COR-L47 (cell line): Measurements from ENCODE around the gene SLC4A4.

ENCODE experiments used
- DNase-seq: peaks from one replicate; lab custom pipeline; 2025; lab: John Stamatoyannopoulos, UW

Gene SLC4A4

GRCh38 chr4:71338846-71339593, at the start of gene SLC4A4:
TSS of gene SLC4A4 (plus strand) at chr4:71339020.
- no peak for DNase-seq

GRCh38 chr4:71290074-71290473, 48.7 kb upstream of the SLC4A4 start:
- no peak for DNase-seq

DNA sequence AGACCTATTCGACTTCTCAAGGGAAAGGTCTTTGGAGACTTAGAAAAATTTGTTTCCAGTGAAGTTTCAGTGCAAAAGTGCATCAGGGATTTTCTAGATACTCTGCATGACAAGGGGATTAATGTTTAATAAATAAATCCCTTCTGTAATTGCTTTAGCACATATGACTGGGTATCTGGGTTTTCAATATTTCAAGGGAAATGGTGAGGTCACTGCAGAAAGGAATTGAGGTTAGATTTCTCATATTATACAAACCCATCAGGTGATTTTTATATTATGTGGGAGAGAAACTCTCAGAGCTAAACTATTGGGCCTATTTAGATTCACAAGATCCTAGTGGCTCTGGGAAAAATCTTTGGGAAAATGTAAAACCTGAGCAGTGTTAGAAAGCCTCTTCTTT, 48.3 kb upstream of the SLC4A4 start:
- DNase-seq, result no peak

- DNase-seq, result no peak
Measured at GRCh38 chr4:71292228-71292627, 46.6 kb upstream of the SLC4A4 start.

- no peak for DNase-seq
Measured at GRCh38 chr4:71293705-71294104, 45.1 kb upstream of the SLC4A4 start.

DNA sequence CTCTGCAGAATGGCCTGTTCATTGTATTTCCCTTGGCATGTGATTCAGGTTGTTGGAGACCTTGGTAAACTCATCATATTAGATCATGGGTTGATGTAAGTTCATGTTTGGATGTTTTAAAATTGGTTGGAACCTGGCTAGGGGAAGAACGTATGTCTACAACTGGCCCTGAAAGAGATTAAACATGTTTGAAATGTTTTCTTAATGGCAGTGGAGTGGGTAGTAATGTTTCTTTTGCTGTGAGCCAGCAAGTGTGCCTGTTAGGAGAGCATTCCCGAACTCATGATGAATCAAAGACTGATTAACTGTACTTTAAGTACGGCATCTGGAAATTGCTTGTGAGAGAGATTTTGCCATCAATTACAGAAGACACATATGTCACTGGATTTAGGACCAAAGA, 44.5 kb upstream of the SLC4A4 start:
- DNase-seq, result no peak

- no peak for DNase-seq
Measured at GRCh38 chr4:71296945-71297344, 41.9 kb upstream of the SLC4A4 start.

DNA sequence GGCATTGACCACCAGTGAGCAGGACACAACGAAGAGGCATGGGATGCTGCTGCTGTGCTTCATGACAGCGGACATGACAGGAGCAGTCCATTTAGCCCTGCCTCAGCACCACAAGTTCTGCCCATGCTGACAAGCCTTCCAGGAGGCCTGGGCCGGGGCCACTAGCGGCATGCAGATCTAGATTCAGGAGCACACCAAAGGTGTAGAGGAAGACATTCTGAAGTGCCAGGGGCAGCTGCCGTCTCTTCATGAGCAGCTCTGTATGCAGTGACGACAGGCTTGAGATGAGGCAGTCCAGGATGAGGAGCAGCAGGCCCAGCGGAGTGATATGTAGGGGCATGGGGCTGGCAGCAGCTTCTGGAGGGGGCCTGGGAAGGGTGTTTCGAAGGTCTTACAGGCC, 38.5 kb upstream of the SLC4A4 start:
- DNase-seq, result no peak

DNA sequence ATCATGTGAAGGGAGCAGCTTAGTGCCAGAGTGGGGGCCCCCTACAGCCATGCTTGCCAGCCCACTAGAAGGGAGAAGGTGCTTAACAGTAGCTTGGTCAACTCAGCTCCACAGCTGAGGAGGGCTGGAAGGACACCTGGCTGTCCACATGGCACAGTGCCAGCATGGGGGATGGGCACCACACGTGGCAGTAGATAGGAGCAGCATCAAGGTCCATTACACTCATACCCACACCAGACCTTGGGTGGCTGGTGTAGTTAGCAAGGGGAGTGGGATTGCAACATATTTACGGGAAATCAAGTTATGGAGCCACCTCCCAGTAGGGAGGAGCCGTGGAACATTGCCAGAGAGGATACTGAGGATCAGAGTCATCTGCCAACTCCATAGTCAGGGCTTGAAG, 37.9 kb upstream of the SLC4A4 start:
- DNase-seq, result peak; percentile 4

DNA sequence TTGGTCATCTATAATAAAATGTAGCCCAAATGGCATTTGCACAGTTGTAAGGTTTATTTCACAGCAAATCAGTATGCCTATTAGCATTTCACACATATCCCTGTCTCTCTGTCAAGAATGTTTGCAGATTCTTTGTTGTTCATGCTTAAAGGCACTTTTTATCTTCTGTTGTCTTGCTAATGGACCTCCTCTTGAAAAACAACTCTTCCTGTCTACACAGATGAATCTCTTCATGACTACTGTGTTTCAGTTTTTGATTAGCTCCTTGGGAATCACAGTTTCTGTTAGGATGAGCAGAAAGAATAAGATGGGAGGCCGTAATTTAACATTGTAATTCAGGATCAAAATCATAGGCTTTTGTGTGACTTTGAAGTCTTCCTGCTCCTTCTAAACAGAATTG, 35.5 kb upstream of the SLC4A4 start:
- no peak for DNase-seq

- DNase-seq, result no peak
Measured at GRCh38 chr4:71303850-71304249, 35.0 kb upstream of the SLC4A4 start.

GRCh38 chr4:71304289-71304850, 34.5 kb upstream of the SLC4A4 start:
- DNase-seq, result peak; percentile 39

GRCh38 chr4:71307729-71308128, 31.1 kb upstream of the SLC4A4 start:
- DNase-seq, result no peak

GRCh38 chr4:71322425-71322824, 16.4 kb upstream of the SLC4A4 start:
- DNase-seq, result no peak

DNA sequence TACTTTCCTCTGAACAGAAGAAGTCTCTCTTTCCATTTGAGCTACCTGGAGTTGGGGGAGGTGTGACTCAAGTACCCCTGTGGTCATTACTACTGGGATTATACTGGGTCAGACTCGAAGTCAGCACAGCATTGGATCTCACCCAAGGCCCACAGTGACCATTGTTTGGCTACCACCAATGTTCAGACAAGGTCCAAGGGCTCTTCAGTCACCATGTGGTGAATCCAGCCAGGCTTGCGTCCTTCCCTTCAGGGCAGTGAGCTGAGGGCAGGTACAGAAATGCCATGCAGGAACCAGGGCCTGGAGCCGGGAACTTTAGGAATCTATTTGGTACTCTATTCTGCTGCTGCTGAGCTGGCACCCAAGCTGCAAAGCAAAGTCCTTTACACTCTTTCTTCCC, 5.5 kb upstream of the SLC4A4 start:
- DNase-seq, result no peak

DNA sequence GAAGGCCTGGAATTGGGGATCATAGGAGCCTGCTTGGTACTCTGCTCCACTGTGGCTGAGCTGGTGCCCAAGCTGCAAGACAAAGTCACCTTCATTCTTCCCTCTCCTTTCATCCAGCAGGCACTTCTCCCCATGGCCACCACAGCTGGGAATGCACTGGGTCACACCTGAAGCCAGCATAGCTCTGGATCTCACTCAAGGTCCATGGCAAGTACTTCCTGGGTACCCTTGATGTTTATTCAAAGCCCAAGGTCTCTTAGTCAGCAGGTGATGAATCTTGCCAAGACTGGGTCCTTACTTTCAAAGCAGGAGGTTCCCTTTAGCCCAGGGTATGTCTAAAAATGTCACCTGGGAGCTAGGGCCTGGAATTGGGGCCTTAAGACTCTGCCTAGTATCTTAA, 4.9 kb upstream of the SLC4A4 start:
- no peak for DNase-seq

DNA sequence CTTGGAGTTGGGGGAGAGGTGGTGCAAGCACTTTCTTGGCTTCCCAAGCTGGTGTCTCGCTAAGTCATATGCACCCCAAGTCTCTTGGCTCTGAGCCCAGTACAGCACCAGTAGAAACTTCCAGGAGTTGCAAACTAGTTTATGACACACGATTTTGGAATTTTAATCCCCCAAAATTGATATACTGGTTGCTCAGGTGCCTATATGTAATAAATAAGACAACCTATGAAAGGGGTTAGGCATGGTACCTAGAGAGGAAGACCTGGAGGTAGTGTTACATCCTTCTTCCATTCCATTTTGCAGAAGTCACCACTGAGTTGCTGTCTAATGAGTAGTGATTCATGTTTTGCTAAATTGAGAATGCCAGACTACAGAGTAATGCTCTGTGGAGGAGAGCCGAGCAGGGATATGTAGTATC, 4.3 kb upstream of the SLC4A4 start:
- DNase-seq, result no peak

DNA sequence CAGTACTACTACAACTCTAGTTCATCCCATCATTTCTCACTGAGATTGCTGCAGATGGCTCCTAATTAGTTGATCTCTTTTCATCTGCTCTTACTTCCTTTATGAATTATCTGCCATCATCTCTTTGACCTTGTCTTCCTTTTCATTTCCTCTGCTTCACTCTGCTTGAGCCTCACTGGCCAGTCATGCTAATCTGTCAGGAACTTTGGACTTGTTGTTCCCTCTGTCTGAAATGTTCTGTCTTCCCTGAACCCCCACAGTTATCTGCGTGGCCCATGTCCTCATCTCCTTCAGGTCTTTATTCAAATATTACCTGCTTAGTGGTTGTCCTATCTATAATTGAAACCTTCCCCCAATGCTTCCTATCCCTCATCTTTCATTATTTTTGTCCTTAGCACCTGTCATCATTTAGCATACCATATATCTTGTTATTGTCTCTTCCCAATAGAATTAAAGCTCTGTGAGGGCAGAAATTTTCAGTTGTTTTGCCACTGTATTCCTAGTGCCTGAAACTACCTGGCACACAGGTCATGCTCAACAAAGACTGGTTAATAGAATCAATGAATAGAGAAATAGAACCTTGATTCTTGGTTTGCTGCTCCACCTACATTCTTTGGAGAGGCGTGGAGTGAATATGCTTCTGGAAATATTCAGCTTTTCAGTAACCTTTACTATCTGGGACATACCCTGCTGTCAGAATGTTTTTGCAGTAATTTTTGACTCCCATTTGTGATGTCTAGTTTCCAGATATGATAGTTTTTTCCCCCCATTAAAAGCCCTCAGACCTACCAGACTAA, 5.0 kb downstream of the SLC4A4 start:
- DNase-seq, result no peak

- DNase-seq, result no peak
Measured at GRCh38 chr4:71346710-71347109, 7.9 kb downstream of the SLC4A4 start.

DNA sequence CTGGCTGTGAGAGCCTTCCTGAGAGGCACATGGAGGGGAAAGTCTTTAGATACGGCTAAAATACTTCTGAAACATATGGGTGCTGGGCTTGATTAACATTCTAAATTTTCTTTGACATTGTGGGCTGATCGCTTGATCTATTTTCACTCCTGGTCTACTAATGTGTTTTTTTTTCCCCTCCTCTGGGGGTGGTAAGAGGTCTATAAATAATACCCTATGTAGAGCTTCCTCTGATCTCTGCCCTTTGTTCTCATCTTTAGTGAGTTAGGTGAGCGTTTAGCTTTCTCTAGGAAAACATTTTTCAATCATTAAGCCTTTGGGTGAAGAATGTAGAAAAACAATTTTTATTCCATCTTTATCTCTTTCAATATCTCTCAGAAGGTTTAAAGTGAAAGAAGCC, 9.8 kb downstream of the SLC4A4 start:
- no peak for DNase-seq

DNA sequence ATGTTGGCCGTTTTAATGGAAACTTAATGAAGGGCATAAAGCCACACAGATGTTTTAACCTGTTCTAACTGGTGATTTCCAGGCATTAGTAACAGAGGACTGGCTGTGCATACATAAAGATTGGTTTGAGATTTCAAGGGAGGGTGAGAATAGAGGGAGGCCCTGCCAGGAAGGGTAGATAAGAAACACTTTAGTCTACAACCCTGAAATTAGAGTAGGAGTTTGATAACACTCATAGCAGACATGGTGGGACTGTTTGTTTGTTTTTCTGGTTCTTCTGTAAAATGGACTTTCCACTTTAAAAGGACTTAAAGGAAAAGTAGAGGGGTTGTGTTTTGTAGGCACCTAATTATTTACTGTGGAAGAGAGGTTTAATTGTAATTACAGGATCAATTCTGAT, 16.2 kb downstream of the SLC4A4 start:
- no peak for DNase-seq

DNA sequence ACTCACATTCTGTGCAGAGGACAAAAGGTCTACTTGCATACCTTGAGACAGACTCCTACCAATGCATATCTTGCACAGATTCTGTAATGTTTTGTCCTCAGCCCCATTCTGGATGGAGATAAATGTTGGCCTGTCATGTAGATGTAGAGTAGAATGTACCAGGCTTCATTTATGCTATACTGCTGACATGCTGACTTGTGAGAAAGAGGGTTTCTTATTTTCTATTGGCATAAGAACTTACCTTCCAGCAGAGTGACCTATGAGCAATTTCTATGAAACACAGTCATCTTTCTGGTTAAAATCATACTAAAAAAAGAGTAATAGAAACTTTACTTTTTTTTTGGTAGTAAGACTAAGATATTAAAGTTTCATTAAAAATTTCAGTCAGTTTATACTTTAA, 17.2 kb downstream of the SLC4A4 start:
- no peak for DNase-seq

DNA sequence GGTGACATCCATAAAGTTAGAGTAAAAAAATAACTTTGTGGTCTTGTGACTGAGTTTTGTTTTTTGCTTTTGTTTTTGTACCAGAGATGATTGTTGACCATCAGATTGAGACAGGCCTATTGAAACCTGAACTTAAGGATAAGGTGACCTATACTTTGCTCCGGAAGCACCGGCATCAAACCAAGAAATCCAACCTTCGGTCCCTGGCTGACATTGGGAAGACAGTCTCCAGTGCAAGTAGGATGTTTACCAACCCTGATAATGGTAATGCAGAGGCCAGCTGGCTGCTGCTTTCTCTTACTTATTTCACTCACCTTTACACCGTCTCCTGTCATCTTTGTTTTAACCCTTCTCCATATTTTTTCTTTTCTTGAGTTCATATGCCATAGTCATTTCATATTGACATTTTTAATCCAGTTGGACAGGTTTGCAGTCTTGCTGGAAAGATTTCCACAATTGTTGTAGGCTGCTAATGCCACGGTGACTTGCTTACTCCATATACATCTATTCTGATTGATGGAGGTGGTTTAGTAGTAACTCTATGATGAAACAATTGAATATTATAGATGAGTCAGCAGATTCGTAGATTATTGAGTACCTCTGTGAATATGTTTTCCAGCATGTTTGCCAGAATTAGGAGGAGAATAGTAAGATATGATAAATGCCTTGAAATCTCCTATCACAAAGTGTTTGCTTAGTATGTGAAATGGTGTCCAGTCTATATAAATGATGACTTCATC, 18.3 kb downstream of the SLC4A4 start:
- no peak for DNase-seq
